Spleen (tissue), 7 donors: ENCODE results near the gene ITSN1.

Experiments used
- CTCF ChIP-seq, 11 experiments: fragments of 200-600 bp in 7 of 11; fragments of 450-650 bp in 4 of 11; sonication (generic) in 4 of 11; IDR thresholded peaks in 8 of 11; conservative IDR thresholded peaks in 3 of 11; 1 replicate in 7 of 11; 2 replicates in 4 of 11; pipeline versions ENCODE4 v1.4.0 to v1.8.0; 2016 to 2021; ENCODE audit warnings: antibody characterized with exemption in 11 of 11, inconsistent platforms in 4 of 11, mild to moderate bottlenecking in 1 of 11
- POLR2A ChIP-seq, 3 donors: fragments of 450-650 bp; IDR thresholded peaks; one replicate each; pipeline ENCODE4 v1.5.1; 2017; ENCODE audit warnings: antibody characterized with exemption in 3 of 3, mild to moderate bottlenecking in 1 of 3
- POLR2AphosphoS5 ChIP-seq, 3 donors: sonication (generic); formaldehyde crosslinking; IDR thresholded peaks; one replicate each; pipeline ENCODE4 v1.5.1; 2017; ENCODE audit warnings: antibody characterized with exemption in 3 of 3
- donor health status: DM: no; HTN: no; CAD: no; lungs with moderate emphysema.
- donor health status: DM: no; HTN: no; CAD: no.
- donor health status: DM: no; HTN: no; CAD: no.

- no peak for TF ChIP-seq CTCF (IDR thresholded peaks at IDR 0.05 in 8 of 11, conservative IDR thresholded peaks at IDR 0.05 in 3 of 11)
- TF ChIP-seq POLR2AphosphoS5 (IDR thresholded peaks at IDR 0.05), result no peak
- no peak for TF ChIP-seq POLR2A (IDR thresholded peaks at IDR 0.05)
Observed at GRCh38 chr21:33685613-33686197, 43.4 kb downstream of the ITSN1 start.
